CD4-positive, alpha-beta T cell treated with Interleukin-2 at 100 ng/mL for 4 hours (primary cell): ENCODE measurements around the gene EEPD1.
A peak's percentile ranks its signal among the peaks of the same experiment; 100 is the strongest.

Experiments
- DNase-seq: peaks from one replicate; pipeline ENCODE4 v3.0.0-alpha.2; 2020; ENCODE audit warnings: low spot score

The EEPD1 gene

GRCh38 chr7:36192053-36192824 is 39.2 kb downstream of the EEPD1 start:
- DNase-seq: no peak

GRCh38 chr7:36192877-36193276 is 39.8 kb downstream of the EEPD1 start:
- DNase-seq: no peak

- DNase-seq: peak; percentile 56
Measured at GRCh38 chr7:36198854-36199266, 45.8 kb downstream of the EEPD1 start.

- no peak for DNase-seq
Measured at GRCh38 chr7:36199329-36199728, 46.3 kb downstream of the EEPD1 start.

GRCh38 chr7:36201122-36201723 is 48.2 kb downstream of the EEPD1 start:
- DNase-seq: no peak

- no peak for DNase-seq
Measured at GRCh38 chr7:36202398-36202797, 49.3 kb downstream of the EEPD1 start.

GRCh38 chr7:36203071-36203790 is 50.2 kb downstream of the EEPD1 start:
- DNase-seq: no peak

GRCh38 chr7:36204044-36204663 is 51.1 kb downstream of the EEPD1 start:
- no peak for DNase-seq

GRCh38 chr7:36204929-36205635 is 52.0 kb downstream of the EEPD1 start:
- no peak for DNase-seq

GRCh38 chr7:36205803-36206202 is 52.7 kb downstream of the EEPD1 start:
- DNase-seq: no peak

- DNase-seq: peak; percentile 53
Measured at GRCh38 chr7:36207451-36208291, 54.6 kb downstream of the EEPD1 start.

GRCh38 chr7:36208426-36208825 is 55.4 kb downstream of the EEPD1 start:
- no peak for DNase-seq

- peak; percentile 59 for DNase-seq
Measured at GRCh38 chr7:36208997-36209813, 56.2 kb downstream of the EEPD1 start.

- no peak for DNase-seq
Measured at GRCh38 chr7:36209814-36210183, 56.7 kb downstream of the EEPD1 start.

GRCh38 chr7:36210291-36210922 is 57.4 kb downstream of the EEPD1 start:
- no peak for DNase-seq

- no peak for DNase-seq
Measured at GRCh38 chr7:36214608-36215456, 61.8 kb downstream of the EEPD1 start.

- DNase-seq: no peak
Measured at GRCh38 chr7:36215457-36215765, 62.4 kb downstream of the EEPD1 start.

- DNase-seq: no peak
Measured at GRCh38 chr7:36216063-36216684, 63.1 kb downstream of the EEPD1 start.
